ENCODE results near the gene CST4. TPM values are rescaled to one million over a fixed set of nuclear protein-coding genes. Genes with fewer than 3 reads are reported as not detected.
"Not testable (repeated sequence)": the region's sequence is repeated elsewhere in the genome, so short reads cannot be mapped to it uniquely, and the experiment has no call there.

Gene CST4
- total RNA-seq, 1 experiment from 2014 or later = not detected

DNA sequence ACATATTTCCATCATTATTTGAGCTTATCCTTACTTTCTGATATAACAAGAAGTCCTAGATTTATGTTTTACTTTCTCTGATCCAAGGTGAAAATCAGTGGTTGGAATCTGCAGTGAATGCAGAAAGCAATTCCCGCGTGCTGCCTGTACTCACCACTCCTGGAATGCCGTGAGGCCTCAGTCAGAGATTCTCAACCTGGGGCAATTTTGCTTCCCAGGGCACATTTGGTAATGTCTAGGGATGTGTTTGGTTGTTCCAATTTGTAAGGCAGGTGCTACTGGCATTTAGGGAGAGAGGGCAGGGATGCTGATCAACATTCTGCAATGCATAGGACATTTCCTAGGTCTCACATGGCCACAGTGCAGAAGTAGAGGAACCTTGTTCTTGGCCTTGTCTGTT lies 23.9 kb downstream of the CST4 start (continued):
- TF ChIP-seq SP1 (CRISPR knock-in tag; conservative IDR thresholded peaks at IDR 0.05) (no peak), IRF2 (CRISPR knock-in tag; IDR thresholded peaks at IDR 0.05; ENCODE audit: borderline replicate concordance, low read depth) (no peak)

DNA sequence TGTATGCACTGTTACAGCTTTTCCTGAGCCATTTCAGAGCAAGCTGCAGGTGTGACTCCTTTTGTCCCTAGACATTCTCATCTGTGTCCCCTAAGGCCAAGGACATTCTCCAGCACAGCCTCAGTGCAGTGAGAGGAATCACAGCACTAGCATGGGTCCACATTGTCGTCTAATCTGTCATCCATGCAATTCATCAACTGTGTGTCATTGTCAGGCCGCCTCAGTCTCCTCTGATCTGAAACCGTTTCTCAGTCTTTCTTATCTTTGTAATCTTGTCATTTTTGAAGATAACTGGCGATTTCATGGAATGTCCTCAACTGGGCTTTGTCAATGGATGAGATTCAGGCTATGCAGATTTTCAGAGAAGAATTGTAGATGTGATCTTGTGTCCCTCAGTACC lies 24.8 kb downstream of the CST4 start:
- H3K27me3 Mint-ChIP-seq (ENCODE audit: low read depth); POLR2A ChIA-PET; CTCF ChIA-PET; H3K36me3 Mint-ChIP-seq; H3K4me1 Mint-ChIP-seq; H3K9me3 Mint-ChIP-seq; H3K27ac Mint-ChIP-seq; DNase-seq (ENCODE audit: low spot score); ATAC-seq; H3K4me3 Mint-ChIP-seq: not testable (repeated sequence)

GRCh38 chr20:23663180-23663579 lies 25.7 kb downstream of the CST4 start:
- Mint-ChIP-seq H3K4me3 (no peak overlapping the region), H3K36me3 (no peaks in the 10 kb centered on the region), H3K27me3 (ENCODE audit: low read depth) (no peaks in the 10 kb centered on the region), H3K9me3 (no peaks in the 10 kb centered on the region), H3K27ac (no peak overlapping the region), H3K4me1 (no peaks in the 10 kb centered on the region)
- ChIA-PET POLR2A (no interaction called here), CTCF (no interaction called here)
- DNase-seq (ENCODE audit: low spot score) (no peak), ATAC-seq (no peak)
- TF ChIP-seq, protein P1, sequence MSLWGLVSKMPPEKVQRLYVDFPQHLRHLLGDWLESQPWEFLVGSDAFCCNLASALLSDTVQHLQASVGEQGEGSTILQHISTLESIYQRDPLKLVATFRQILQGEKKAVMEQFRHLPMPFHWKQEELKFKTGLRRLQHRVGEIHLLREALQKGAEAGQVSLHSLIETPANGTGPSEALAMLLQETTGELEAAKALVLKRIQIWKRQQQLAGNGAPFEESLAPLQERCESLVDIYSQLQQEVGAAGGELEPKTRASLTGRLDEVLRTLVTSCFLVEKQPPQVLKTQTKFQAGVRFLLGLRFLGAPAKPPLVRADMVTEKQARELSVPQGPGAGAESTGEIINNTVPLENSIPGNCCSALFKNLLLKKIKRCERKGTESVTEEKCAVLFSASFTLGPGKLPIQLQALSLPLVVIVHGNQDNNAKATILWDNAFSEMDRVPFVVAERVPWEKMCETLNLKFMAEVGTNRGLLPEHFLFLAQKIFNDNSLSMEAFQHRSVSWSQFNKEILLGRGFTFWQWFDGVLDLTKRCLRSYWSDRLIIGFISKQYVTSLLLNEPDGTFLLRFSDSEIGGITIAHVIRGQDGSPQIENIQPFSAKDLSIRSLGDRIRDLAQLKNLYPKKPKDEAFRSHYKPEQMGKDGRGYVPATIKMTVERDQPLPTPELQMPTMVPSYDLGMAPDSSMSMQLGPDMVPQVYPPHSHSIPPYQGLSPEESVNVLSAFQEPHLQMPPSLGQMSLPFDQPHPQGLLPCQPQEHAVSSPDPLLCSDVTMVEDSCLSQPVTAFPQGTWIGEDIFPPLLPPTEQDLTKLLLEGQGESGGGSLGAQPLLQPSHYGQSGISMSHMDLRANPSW (CRISPR knock-in tag; conservative IDR thresholded peaks at IDR 0.05; ENCODE audit: low read depth) = no peak
- TF ChIP-seq ATF1 (CRISPR knock-in tag; IDR thresholded peaks at IDR 0.05) = no peak
- no peak for TF ChIP-seq HMGXB4 (CRISPR knock-in tag; IDR thresholded peaks at IDR 0.05)
- no peak for TF ChIP-seq E2F4 (CRISPR knock-in tag; IDR thresholded peaks at IDR 0.05; ENCODE audit: borderline replicate concordance, low read depth)
- no peak for TF ChIP-seq MAX (CRISPR knock-in tag; IDR thresholded peaks at IDR 0.05)
- TF ChIP-seq ZNF138 (CRISPR knock-in tag; conservative IDR thresholded peaks at IDR 0.05) = no peak
- TF ChIP-seq SMAD3 (CRISPR knock-in tag; IDR thresholded peaks at IDR 0.05; ENCODE audit: borderline replicate concordance) = no peak
- TF ChIP-seq, protein P2, sequence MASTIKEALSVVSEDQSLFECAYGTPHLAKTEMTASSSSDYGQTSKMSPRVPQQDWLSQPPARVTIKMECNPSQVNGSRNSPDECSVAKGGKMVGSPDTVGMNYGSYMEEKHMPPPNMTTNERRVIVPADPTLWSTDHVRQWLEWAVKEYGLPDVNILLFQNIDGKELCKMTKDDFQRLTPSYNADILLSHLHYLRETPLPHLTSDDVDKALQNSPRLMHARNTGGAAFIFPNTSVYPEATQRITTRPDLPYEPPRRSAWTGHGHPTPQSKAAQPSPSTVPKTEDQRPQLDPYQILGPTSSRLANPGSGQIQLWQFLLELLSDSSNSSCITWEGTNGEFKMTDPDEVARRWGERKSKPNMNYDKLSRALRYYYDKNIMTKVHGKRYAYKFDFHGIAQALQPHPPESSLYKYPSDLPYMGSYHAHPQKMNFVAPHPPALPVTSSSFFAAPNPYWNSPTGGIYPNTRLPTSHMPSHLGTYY (CRISPR knock-in tag; IDR thresholded peaks at IDR 0.05) = no peak
- TF ChIP-seq NR3C1 (CRISPR knock-in tag; conservative IDR thresholded peaks at IDR 0.05; ENCODE audit: low read depth) = no peak
- TF ChIP-seq GTF2I (CRISPR knock-in tag; conservative IDR thresholded peaks at IDR 0.05) = no peak
- TF ChIP-seq TEAD4 (CRISPR knock-in tag; IDR thresholded peaks at IDR 0.05) = no peak
- no peak for TF ChIP-seq GRHL2 (CRISPR knock-in tag; IDR thresholded peaks at IDR 0.05; ENCODE audit: insufficient replicate concordance, severe bottlenecking)
- TF ChIP-seq PRRX2 (CRISPR knock-in tag; IDR thresholded peaks at IDR 0.05) = no peak
- TF ChIP-seq FOXP1 (CRISPR knock-in tag; IDR thresholded peaks at IDR 0.05; ENCODE audit: borderline replicate concordance) = no peak
- no peak for TF ChIP-seq ZNF317 (CRISPR knock-in tag; IDR thresholded peaks at IDR 0.05; ENCODE audit: borderline replicate concordance, low read depth)
- TF ChIP-seq, protein P3, sequence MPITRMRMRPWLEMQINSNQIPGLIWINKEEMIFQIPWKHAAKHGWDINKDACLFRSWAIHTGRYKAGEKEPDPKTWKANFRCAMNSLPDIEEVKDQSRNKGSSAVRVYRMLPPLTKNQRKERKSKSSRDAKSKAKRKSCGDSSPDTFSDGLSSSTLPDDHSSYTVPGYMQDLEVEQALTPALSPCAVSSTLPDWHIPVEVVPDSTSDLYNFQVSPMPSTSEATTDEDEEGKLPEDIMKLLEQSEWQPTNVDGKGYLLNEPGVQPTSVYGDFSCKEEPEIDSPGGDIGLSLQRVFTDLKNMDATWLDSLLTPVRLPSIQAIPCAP (CRISPR knock-in tag; IDR thresholded peaks at IDR 0.05) = no peak
- TF ChIP-seq MLX (CRISPR knock-in tag; IDR thresholded peaks at IDR 0.05) = no peak
- TF ChIP-seq E2F5 (CRISPR knock-in tag; IDR thresholded peaks at IDR 0.05) = no peak
- TF ChIP-seq, protein P4, sequence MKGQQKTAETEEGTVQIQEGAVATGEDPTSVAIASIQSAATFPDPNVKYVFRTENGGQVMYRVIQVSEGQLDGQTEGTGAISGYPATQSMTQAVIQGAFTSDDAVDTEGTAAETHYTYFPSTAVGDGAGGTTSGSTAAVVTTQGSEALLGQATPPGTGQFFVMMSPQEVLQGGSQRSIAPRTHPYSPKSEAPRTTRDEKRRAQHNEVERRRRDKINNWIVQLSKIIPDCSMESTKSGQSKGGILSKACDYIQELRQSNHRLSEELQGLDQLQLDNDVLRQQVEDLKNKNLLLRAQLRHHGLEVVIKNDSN (CRISPR knock-in tag; IDR thresholded peaks at IDR 0.05) = no peak

All from WTC11 (cell line).